Stimulated activated CD8-positive, alpha-beta memory T cell treated with anti-CD3 and anti-CD28 coated beads, Interleukin-2, amount 100 ng/mL, for 48 hours (primary cell): Measurements from ENCODE around the gene ATP6AP2.
"Not testable (repeated sequence)": the region's sequence is repeated elsewhere in the genome, so short reads cannot be mapped to it uniquely, and the experiment has no call there.

Source experiments
- DNase-seq, 2 donors: peaks; one replicate each; pipeline ENCODE4 v3.0.0-alpha.2; 2020; ENCODE audit warnings: low read depth in 2 of 2

Gene ATP6AP2

GRCh38 chrX:40580537-40581335, at the start of gene ATP6AP2:
Gene ATP6AP2, plus strand, starts transcription at chrX:40580970. Its CDS starts 96 bp downstream, at chrX:40581066.
- DNase-seq: peak; percentile 77 to 78

- DNase-seq: no peak
Measured at GRCh38 chrX:40531056-40531826, 49.5 kb upstream of the ATP6AP2 start.

GRCh38 chrX:40537310-40537709, 43.5 kb upstream of the ATP6AP2 start:
- no peak for DNase-seq

- no peak for DNase-seq
Measured at GRCh38 chrX:40538406-40538805, 42.4 kb upstream of the ATP6AP2 start.

GRCh38 chrX:40539214-40540142, 41.3 kb upstream of the ATP6AP2 start:
- DNase-seq: peak; percentile 54 to 62

- no peak for DNase-seq
Measured at GRCh38 chrX:40542208-40542607, 38.6 kb upstream of the ATP6AP2 start.

- DNase-seq: no peak
Measured at GRCh38 chrX:40542972-40543371, 37.8 kb upstream of the ATP6AP2 start.

- DNase-seq: no peak
Measured at GRCh38 chrX:40543661-40544328, 37.0 kb upstream of the ATP6AP2 start.

- no peak for DNase-seq
Measured at GRCh38 chrX:40544343-40545266, 36.2 kb upstream of the ATP6AP2 start.

GRCh38 chrX:40546870-40547269, 33.9 kb upstream of the ATP6AP2 start:
- no peak for DNase-seq

GRCh38 chrX:40550066-40550465, 30.7 kb upstream of the ATP6AP2 start:
- no peak for DNase-seq

GRCh38 chrX:40552768-40553167, 28.0 kb upstream of the ATP6AP2 start:
- DNase-seq: no peak

- no peak for DNase-seq
Measured at GRCh38 chrX:40558590-40558989, 22.2 kb upstream of the ATP6AP2 start.

- no peak for DNase-seq
Measured at GRCh38 chrX:40563784-40564183, 17.0 kb upstream of the ATP6AP2 start.

- DNase-seq: no peak
Measured at GRCh38 chrX:40564447-40564846, 16.3 kb upstream of the ATP6AP2 start.

GRCh38 chrX:40570346-40571093, 10.2 kb upstream of the ATP6AP2 start:
- DNase-seq: no peak

GRCh38 chrX:40571164-40571563, 9.6 kb upstream of the ATP6AP2 start:
- not testable (repeated sequence) for DNase-seq

GRCh38 chrX:40571600-40571999, 9.2 kb upstream of the ATP6AP2 start:
- no peak for DNase-seq

- no peak for DNase-seq
Measured at GRCh38 chrX:40573763-40574162, 7.0 kb upstream of the ATP6AP2 start.
